Natural killer cell (primary cell): ENCODE results near the gene ST6GALNAC2. TPM values are rescaled to one million over a fixed set of nuclear protein-coding genes. Genes with fewer than 3 reads are reported as not detected.

Experiments used
- ATAC-seq, 3 donors: fragments of 150-1000 bp in 2 of 3; fragments of 200-7000 bp in 1 of 3; cut with Tn5 transposase; 1 replicate in 1 of 3; 2 replicates in 2 of 3; pipeline ENCODE4 v1.10.0; 2021; ENCODE audit warnings: mild to moderate bottlenecking in 2 of 3, moderate library complexity in 2 of 3
- DNase-seq, 2 donors: peaks; one replicate each; pipeline versions ENCODE4 v3.0.0 to v3.0.0-alpha.2; 2013 to 2021; ENCODE audit warnings: mixed read lengths in 1 of 2
- H3K27ac ChIP-seq: one replicate; pipeline ENCODE4 v1.5.1; 2013; ENCODE audit warnings: mild to moderate bottlenecking, low read length
- H3K27me3 ChIP-seq: one replicate; pipeline ENCODE4 v1.6.1; 2013; ENCODE audit warnings: low read length; ENCODE audit not compliant: control insufficient read depth, insufficient read depth
- H3K36me3 ChIP-seq: one replicate; pipeline ENCODE4 v1.6.1; 2013; ENCODE audit warnings: low read length; ENCODE audit not compliant: control insufficient read depth, insufficient read depth
- H3K4me1 ChIP-seq: one replicate; pipeline ENCODE4 v1.6.1; 2013; ENCODE audit warnings: low read length; ENCODE audit not compliant: control insufficient read depth, insufficient read depth
- H3K4me3 ChIP-seq: one replicate; pipeline ENCODE4 v1.5.1; 2013; ENCODE audit warnings: low read length
- H3K9me3 ChIP-seq: one replicate; pipeline ENCODE4 v1.6.1; 2013; ENCODE audit warnings: low read length; ENCODE audit not compliant: control insufficient read depth, insufficient read depth
- H3K27ac Mint-ChIP-seq, 2 donors: one replicate each; pipeline ENCODE4 v1.8.0; 2022; ENCODE audit warnings: mild to moderate bottlenecking in 2 of 2, mixed read lengths in 2 of 2, moderate library complexity in 1 of 2
- H3K27me3 Mint-ChIP-seq, 2 donors: one replicate each; pipeline ENCODE4 v1.8.0; 2022; ENCODE audit warnings: low read depth in 2 of 2, mixed read lengths in 2 of 2
- H3K36me3 Mint-ChIP-seq: one replicate; pipeline ENCODE4 v1.8.0; 2022; ENCODE audit warnings: mixed read lengths
- H3K4me1 Mint-ChIP-seq, 2 donors: one replicate each; pipeline ENCODE4 v1.8.0; 2022; ENCODE audit warnings: mixed read lengths in 2 of 2
- H3K4me3 Mint-ChIP-seq: one replicate; pipeline ENCODE4 v1.8.0; 2022; ENCODE audit warnings: mild to moderate bottlenecking, moderate library complexity, mixed read lengths
- H3K9me3 Mint-ChIP-seq, 2 donors: one replicate each; pipeline ENCODE4 v1.8.0; 2022; ENCODE audit warnings: mixed read lengths in 2 of 2
- WGBS: methylation state at CpG from one replicate; pipeline ENCODE4 v1.1.7; 2013; ENCODE audit warnings: missing lambda C conversion rate; ENCODE audit not compliant: insufficient coverage; 5-methylcytosine and 5-hydroxymethylcytosine counted together
- intact Hi-C: fragments of 100-400 bp; cut with micrococcal nuclease; formaldehyde crosslinking; loops from one replicate; pipeline ENCODE4 v1.14.2; 2022
- total RNA-seq, 4 donors: library from RNA; stranded (reverse); fragments of 120-200 nt in 1 of 4; gene quantifications; one replicate each; pipeline versions ENCODE4 v1.2.3 to v1.2.4, GENCODE V29; 2013 to 2022
- TF ChIP-seq, protein P1 (sequence below): fragments of 200-600 bp; IDR thresholded peaks from one replicate; pipeline ENCODE4 v1.8.0; 2022; ENCODE audit warnings: antibody characterized with exemption

Gene ST6GALNAC2
- total RNA-seq, 3 donors from 2014 or later (not counting 1 experiment from before 2014, with no cell fraction given), result 0.65 TPM; not detected in 2

GRCh38 chr17:76549539-76549938, 36.1 kb downstream of the ST6GALNAC2 start:
- 89% methylated on average over 5 of the region's 7 CpGs for WGBS
- Histone ChIP-seq H3K27me3 (no peaks in the 10 kb centered on the region), H3K4me3 (no peak overlapping the region), H3K27ac (no peak overlapping the region), H3K9me3 (no peaks in the 10 kb centered on the region), H3K36me3 (no peaks in the 10 kb centered on the region), H3K4me1 (peaks cover 23% of the 10 kb centered on the region)
- Mint-ChIP-seq H3K27ac (no peak overlapping the region), H3K4me3 (no peak overlapping the region), H3K4me1 (peaks cover 0 to 3% of the 10 kb centered on the region in 2 donors), H3K36me3 (no peaks in the 10 kb centered on the region), H3K27me3 (no peaks in the 10 kb centered on the region), H3K9me3 (no peaks in the 10 kb centered on the region)
- ATAC-seq (no peak), DNase-seq (no peak)
- intact Hi-C loops, result loop anchor here (5.0 kb wide), 1 partner anchor 82 kb away; the partner anchor contains the start of gene AANAT
- TF ChIP-seq, protein P1, sequence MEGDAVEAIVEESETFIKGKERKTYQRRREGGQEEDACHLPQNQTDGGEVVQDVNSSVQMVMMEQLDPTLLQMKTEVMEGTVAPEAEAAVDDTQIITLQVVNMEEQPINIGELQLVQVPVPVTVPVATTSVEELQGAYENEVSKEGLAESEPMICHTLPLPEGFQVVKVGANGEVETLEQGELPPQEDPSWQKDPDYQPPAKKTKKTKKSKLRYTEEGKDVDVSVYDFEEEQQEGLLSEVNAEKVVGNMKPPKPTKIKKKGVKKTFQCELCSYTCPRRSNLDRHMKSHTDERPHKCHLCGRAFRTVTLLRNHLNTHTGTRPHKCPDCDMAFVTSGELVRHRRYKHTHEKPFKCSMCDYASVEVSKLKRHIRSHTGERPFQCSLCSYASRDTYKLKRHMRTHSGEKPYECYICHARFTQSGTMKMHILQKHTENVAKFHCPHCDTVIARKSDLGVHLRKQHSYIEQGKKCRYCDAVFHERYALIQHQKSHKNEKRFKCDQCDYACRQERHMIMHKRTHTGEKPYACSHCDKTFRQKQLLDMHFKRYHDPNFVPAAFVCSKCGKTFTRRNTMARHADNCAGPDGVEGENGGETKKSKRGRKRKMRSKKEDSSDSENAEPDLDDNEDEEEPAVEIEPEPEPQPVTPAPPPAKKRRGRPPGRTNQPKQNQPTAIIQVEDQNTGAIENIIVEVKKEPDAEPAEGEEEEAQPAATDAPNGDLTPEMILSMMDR, result no peak

GRCh38 chr17:76549215-76549518, 36.5 kb downstream of the ST6GALNAC2 start:
- Mint-ChIP-seq H3K4me1 (peaks cover 0 to 7% of the 10 kb centered on the region in 2 donors), H3K36me3 (no peaks in the 10 kb centered on the region), H3K27me3 (no peaks in the 10 kb centered on the region), H3K4me3 (no peak overlapping the region), H3K9me3 (no peaks in the 10 kb centered on the region), H3K27ac (no peak overlapping the region)
- no peak overlapping the region for H3K4me3 ChIP-seq
- no peaks in the 10 kb centered on the region for H3K36me3 ChIP-seq
- TF ChIP-seq, protein P1, result no peak
- peaks cover 27% of the 10 kb centered on the region for H3K4me1 ChIP-seq
- DNase-seq (no peak), ATAC-seq (no peak)
- H3K9me3 ChIP-seq, result no peaks in the 10 kb centered on the region
- WGBS, result 94% methylated on average over 7 of the region's 9 CpGs
- intact Hi-C loops, result loop anchor here (5.0 kb wide), 1 partner anchor 82 kb away; the partner anchor contains the start of gene AANAT
- no peaks in the 10 kb centered on the region for H3K27me3 ChIP-seq
- H3K27ac ChIP-seq, result no peak overlapping the region

GRCh38 chr17:76548378-76549214, 37.1 kb downstream of the ST6GALNAC2 start:
- Histone ChIP-seq H3K36me3 (no peaks in the 10 kb centered on the region), H3K9me3 (no peaks in the 10 kb centered on the region), H3K4me3 (no peak overlapping the region), H3K27ac (no peak overlapping the region), H3K27me3 (no peaks in the 10 kb centered on the region), H3K4me1 (peaks cover 33% of the 10 kb centered on the region)
- WGBS, result 70% methylated on average over 9 of the region's 9 CpGs
- no peak for DNase-seq
- no peak overlapping the region for H3K4me3 Mint-ChIP-seq
- ATAC-seq, result no peak
- H3K27ac Mint-ChIP-seq, result no peak overlapping the region
- TF ChIP-seq, protein P1, result no peak
- no peaks in the 10 kb centered on the region for H3K36me3 Mint-ChIP-seq
- peaks cover 0 to 3% of the 10 kb centered on the region in 2 donors for H3K27me3 Mint-ChIP-seq
- intact Hi-C loops, result loop anchor here (5.0 kb wide), 1 partner anchor 81 kb away; the partner anchor contains the start of gene AANAT
- H3K4me1 Mint-ChIP-seq, result peaks cover 0 to 13% of the 10 kb centered on the region in 2 donors
- H3K9me3 Mint-ChIP-seq, result no peaks in the 10 kb centered on the region
